ENCODE measurements around the gene OPCML.

The OPCML gene

GRCh38 chr11:132876239-132876638 lies 656.1 kb downstream of the OPCML start:
- H3K4me3 ChIP-seq (replicated peaks; ENCODE audit: insufficient read depth, low read length): no peak overlapping the region
- H3K27me3 ChIP-seq (ENCODE audit: insufficient read depth, poor library complexity, severe bottlenecking): no peaks in the 10 kb centered on the region
- no peak for TF ChIP-seq CTCF (IDR thresholded peaks at IDR 0.05; ENCODE audit: insufficient read depth, low read length)
- TF ChIP-seq REST (IDR thresholded peaks at IDR 0.05; ENCODE audit: insufficient replicate concordance, low read depth): no peak
- TF ChIP-seq POLR2AphosphoS5 (IDR thresholded peaks at IDR 0.05; ENCODE audit: low read depth): no peak
- no peak for TF ChIP-seq GABPA (IDR thresholded peaks at IDR 0.05; ENCODE audit: low read depth)
- TF ChIP-seq SPI1 (IDR thresholded peaks at IDR 0.05; ENCODE audit: borderline replicate concordance, low read depth): no peak
- no peak for DNase-seq (ENCODE audit: low read depth in 1 of 2, low spot score in 1 of 2)
- no peak overlapping the region for H3K27ac ChIP-seq (replicated peaks)

GRCh38 chr11:132874638-132875037 lies 657.7 kb downstream of the OPCML start:
- DNase-seq (ENCODE audit: low read depth in 1 of 2, low spot score in 1 of 2): no peak
- no peak overlapping the region for H3K27ac ChIP-seq (replicated peaks)
- H3K27me3 ChIP-seq (ENCODE audit: insufficient read depth, poor library complexity, severe bottlenecking): no peaks in the 10 kb centered on the region
- H3K4me3 ChIP-seq (replicated peaks; ENCODE audit: insufficient read depth, low read length): no peak overlapping the region
- no peak for TF ChIP-seq GABPA (IDR thresholded peaks at IDR 0.05; ENCODE audit: low read depth)
- TF ChIP-seq REST (IDR thresholded peaks at IDR 0.05; ENCODE audit: insufficient replicate concordance, low read depth): no peak
- no peak for TF ChIP-seq POLR2AphosphoS5 (IDR thresholded peaks at IDR 0.05; ENCODE audit: low read depth)
- no peak for TF ChIP-seq SPI1 (IDR thresholded peaks at IDR 0.05; ENCODE audit: borderline replicate concordance, low read depth)
- no peak for TF ChIP-seq CTCF (IDR thresholded peaks at IDR 0.05; ENCODE audit: insufficient read depth, low read length)

GRCh38 chr11:132873841-132874240 lies 658.5 kb downstream of the OPCML start:
- Histone ChIP-seq H3K27ac (replicated peaks) (no peak overlapping the region), H3K27me3 (ENCODE audit: insufficient read depth, poor library complexity, severe bottlenecking) (no peaks in the 10 kb centered on the region), H3K4me3 (replicated peaks; ENCODE audit: insufficient read depth, low read length) (no peak overlapping the region)
- TF ChIP-seq CTCF (IDR thresholded peaks at IDR 0.05; ENCODE audit: insufficient read depth, low read length): no peak
- TF ChIP-seq SPI1 (IDR thresholded peaks at IDR 0.05; ENCODE audit: borderline replicate concordance, low read depth): no peak
- no peak for TF ChIP-seq POLR2AphosphoS5 (IDR thresholded peaks at IDR 0.05; ENCODE audit: low read depth)
- TF ChIP-seq REST (IDR thresholded peaks at IDR 0.05; ENCODE audit: insufficient replicate concordance, low read depth): no peak
- TF ChIP-seq GABPA (IDR thresholded peaks at IDR 0.05; ENCODE audit: low read depth): no peak
- DNase-seq (ENCODE audit: low read depth in 1 of 2, low spot score in 1 of 2): no peak

Data from HL-60 (cell line).